NK-92 (cell line): ENCODE results near the gene FAM20C.

ENCODE experiments used
- DNase-seq: peaks from one replicate; lab custom pipeline; 2025; ENCODE audit not compliant: unreplicated experiment; lab: John Stamatoyannopoulos, UW

The FAM20C gene

DNA sequence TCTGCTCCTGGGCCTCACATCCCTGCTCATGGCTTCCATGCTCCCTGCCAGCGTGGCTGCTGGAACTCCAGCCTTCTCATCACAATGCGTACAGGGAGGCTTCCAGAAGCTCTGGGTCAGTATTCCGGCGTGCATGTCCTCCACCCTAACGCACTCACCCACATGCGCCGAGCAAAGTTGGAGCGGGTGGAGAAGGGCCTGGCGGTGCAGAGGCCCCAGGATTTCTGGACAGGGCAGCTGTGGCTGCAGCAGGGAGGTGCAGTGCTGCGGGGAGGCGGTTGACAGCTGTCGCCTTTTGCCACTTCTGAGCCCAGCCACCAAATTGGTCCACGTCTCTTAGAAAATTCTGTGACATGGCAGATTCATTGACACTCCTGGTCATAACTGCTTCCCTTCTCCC, 33.6 kb upstream of the FAM20C start:
- no peak for DNase-seq

- DNase-seq, result no peak
Measured at GRCh38 chr7:159370-160270, 32.8 kb upstream of the FAM20C start.

- no peak for DNase-seq
Measured at GRCh38 chr7:160958-161725, 31.2 kb upstream of the FAM20C start.

- no peak for DNase-seq
Measured at GRCh38 chr7:162632-163297, 29.6 kb upstream of the FAM20C start.

GRCh38 chr7:163298-163695, 29.1 kb upstream of the FAM20C start:
- DNase-seq, result no peak

DNA sequence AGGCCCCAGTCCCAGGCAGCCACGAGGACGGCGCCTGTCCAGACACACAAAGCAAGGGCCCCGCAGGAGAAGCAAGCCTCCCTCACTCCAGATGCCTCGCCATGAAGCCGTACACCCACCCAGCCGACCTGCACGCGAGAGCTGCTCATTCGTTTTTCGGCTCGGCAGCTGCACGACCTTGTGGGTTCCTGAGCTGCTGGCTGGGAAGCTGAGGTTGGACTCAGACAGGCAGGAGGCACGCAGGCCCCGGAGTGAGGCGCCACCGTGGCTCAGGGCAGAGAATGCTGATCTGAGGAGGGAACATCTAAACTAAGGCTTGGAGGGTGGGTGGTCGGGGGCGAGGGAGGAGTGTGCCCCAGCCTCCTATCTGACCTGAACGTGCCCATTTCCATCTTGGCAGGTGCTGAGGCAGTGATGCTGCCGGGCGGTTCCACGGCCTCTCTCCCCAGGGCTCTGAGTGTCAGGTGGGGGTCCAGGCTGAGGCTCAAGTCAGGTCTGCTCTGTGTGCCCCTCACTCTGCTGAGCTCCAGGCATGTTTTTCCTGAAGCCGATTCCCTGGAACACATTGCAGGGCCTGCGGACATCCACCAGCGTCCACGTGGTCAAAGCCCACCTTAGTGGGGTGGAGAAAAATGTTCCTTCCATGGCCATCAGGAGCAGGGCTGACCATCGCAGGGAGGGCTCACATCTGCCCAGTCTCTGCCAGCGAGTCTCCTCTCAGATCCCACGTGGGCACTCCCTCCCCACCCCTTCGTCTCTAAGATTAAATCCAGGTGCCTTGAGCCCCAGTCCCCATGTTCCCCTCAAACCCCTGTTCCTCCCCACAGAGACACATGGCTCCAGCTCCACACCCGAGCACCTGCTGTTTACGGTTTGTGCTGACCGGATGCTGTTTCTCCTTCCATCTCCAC, 28.1 kb upstream of the FAM20C start:
- DNase-seq, result no peak

DNA sequence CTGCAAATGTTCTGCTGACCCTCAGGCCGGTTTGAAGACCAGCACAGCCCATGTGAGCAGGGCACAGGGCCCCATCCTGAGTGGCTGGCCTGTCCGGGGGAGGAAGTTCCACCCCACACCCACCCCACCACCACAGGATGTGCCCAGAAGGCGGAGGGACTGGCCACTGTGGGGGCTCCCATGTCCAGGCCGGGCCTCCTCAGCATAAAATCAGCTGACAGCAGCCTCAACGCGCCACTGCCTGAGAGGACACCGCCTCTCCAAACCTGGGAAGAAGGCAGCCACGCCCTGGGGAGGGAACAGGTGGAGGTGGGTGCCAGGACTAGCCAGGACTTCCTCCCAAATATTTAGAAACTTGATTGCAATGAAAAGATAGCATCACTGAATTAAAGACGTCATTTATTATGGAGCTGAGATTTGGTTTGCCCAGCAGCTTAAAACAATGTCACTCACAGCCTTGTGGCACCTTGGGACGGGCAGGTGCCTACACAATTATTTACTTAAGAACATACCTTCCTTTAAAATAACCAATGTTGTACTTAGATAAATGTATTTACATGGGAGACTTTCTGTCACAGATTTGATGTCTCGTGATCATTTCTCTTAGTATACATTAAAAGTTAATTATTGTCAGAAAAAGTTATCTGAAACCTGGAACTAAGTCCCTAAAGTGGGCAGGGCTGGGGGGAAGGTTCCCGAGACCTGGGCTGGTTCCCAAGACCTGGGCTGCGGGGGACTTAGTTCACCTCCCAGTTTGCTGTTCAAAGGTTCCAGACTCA, 27.3 kb upstream of the FAM20C start:
- DNase-seq, result no peak

- no peak for DNase-seq
Measured at GRCh38 chr7:165661-166337, 26.6 kb upstream of the FAM20C start.

DNA sequence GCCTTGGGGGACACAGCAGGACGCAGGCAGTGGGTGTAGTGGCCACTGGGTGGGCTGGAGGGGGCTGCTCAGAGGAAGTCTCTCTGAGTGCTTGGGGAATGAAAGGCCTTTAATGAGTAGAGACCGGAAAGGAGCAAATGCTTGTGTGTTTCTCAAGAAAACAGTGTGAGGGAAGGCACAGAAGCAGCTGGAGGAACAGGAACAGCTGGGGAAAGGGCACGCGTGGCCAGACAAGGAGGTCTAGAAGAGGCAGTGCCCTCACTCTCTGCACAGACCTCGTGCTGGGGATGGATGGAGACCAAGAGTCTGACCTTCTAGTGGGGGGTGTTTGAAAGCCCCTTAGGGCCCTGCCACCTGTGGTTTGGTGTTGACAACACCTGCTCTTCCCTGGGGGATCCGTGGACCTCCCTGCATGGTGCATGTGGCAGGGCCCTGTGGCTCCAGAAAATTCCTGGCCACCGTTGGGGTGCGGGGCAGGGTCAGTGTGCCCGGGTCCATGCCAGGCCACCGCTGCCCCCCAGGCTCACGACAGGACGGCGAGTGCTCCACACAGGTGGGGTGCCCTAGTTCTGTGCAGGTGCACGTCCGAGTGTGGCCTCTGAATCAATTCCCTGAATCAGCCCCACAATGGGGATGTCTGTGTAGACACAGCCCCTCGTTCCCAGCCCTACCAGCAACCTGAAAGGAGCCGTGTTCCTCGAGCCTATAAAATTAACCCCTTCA, 25.9 kb upstream of the FAM20C start:
- no peak for DNase-seq

DNA sequence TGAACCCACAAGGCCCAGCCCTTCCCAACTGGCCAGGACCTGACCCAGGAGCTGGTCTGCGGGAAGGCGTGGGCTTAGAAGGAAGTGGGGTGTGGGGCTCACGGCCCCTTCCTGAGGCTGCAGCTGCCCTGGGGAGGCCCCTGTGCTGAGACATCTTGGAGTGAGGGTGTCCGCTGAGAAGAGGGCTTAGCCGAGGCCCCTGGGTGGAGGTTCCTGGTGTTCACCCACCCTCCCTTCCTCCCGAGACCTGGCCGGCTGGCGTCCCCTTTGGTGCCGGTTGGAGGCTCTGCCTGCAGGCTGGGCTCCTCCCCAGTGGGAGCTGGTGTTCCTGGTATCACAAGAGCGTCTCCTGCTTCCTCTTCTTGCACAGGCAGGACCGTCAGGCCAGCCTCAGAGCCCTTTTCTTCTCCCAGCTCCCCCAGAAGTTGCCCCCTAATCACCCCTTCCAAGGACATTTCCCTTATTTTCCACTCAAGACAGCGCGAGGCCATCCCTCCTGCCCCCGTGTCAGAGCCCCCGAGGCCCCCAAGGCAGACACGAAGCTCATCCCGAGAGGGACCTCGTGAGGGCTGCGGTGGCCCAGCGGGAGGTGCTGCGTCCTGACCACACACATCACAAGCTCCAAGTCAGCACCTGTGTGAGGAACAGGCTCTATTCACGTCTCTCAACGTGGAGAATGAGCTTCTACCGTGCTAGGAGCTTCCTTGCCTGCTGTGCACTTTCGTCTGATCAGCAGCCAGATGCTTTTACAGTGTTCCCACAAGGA, 25.1 kb upstream of the FAM20C start:
- no peak for DNase-seq

DNA sequence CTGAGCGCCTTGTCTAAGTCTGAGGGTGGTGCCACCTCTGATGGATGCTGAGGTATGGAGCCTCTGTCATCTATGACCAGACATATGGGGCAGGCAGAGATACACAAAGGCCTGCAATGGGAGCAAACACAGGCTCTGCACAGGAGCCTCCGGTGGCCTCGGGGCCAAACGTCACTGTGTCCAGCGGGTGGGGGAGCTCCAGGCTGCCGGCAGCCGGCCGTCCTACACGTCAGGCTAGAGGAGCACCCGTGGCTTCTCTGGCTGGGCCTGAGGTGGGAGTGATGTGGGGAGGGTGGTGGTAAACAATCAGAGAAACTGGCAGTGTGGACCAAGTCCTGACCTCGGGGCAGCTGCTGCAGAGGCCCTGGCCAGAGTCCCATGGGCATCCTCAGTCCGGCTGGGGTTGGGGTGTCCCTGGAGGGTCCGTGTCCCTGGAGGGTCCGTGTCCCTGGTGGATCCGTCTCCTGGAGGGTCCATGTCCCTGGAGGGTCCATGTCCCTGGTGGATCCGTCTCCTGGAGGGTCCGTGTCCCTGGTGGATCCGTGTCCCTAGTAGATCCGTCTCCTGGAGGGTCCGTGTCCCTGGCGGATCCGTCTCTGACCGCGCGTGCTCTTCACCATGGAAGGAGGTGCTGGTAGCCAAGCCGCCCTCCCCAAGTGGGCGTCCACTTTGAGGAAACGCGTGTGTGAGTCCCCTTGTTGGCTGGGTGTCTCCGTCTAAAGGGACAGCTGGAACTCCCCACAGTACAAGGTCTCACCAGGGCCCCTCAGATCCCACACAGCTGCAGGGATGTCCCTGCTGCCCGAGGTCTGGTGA, 24.2 kb upstream of the FAM20C start:
- no peak for DNase-seq

- no peak for DNase-seq
Measured at GRCh38 chr7:169276-170172, 22.8 kb upstream of the FAM20C start.

GRCh38 chr7:170551-171363, 21.6 kb upstream of the FAM20C start:
- no peak for DNase-seq

DNA sequence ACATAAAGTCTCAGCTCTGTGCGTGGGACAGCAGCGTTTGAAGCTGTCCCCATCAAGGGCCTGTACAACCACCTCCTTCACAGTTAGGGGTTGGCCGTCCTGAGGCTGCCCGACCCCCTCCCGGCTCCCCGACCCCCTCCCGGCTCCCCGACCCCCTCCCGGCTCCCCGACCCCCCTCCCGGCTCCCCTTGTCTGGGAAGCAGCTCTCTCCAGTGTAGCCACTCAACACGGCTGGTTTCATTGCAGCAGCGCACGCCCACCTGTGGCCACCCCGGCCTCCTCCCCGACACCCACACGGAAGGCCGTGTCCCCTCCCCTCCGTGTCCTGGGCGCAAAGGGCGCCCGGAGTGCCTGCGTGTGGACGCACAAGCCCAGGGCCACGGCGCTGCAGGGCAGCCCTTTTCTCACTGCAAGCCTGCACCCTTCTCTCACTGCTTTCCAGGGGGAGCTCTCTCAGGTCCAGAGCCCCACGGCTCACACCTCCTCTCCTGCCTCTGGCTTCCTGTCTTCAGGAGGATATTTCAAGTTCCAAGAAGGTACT, 20.9 kb upstream of the FAM20C start:
- no peak for DNase-seq

DNA sequence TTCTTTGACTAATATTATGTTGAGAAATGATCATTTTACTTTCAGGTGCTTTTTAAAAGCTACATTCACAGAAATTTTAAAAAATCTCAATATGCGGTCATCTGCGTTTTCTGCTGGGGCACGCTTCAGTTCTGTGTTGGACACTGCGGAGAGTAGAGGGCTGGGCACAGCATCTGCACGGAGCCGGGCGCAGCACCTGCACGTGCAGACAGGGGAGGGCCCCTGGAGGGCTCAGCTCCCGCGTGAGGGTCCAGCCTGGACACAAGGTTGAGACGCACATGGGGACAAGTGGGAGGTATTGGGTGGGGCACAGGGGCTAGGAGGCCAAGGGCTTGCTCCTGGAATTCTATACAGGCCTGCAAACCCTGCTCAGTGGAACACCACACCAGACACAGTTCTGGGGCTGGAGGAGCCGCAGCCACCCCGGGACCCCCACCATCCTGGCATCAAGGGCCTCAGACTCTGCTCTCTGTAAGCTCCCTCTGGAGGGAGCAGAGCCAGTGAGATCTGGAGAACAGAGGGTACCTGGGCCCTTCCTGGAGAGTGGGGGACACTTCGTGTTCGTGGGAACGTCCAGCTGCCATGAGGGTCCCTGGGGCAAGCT, 20.4 kb upstream of the FAM20C start:
- no peak for DNase-seq
